Measurements from ENCODE around the gene ANKRD63. TPM values are rescaled to one million over a fixed set of nuclear protein-coding genes. Genes with fewer than 3 reads are reported as not detected.

The ANKRD63 gene
- total RNA-seq, 2 donors from 2014 or later = not detected

GRCh38 chr15:40310993-40311392 lies 28.1 kb upstream of the ANKRD63 start:
- no peak for DNase-seq
- Histone ChIP-seq H3K9ac (ENCODE audit: extremely low read depth, low read length, poor library complexity, severe bottlenecking) (no peak overlapping the region), H3K4me1 (ENCODE audit: control insufficient read depth, insufficient read depth, low read length) (peaks cover 6% of the 10 kb centered on the region), H3K27me3 (ENCODE audit: control insufficient read depth, insufficient read depth, low read length, poor library complexity, severe bottlenecking) (peaks cover 50% of the 10 kb centered on the region), H3K36me3 (ENCODE audit: control insufficient read depth, insufficient read depth, low read length) (no peaks in the 10 kb centered on the region), H3K4me3 (ENCODE audit: low read length) (no peak overlapping the region), H3K9me3 (ENCODE audit: control insufficient read depth, low read length) (no peaks in the 10 kb centered on the region), H3K27ac (ENCODE audit: low read depth, low read length) (no peak overlapping the region)
- peaks cover 15% of the 10 kb centered on the region for H3K4me1 Mint-ChIP-seq
- H3K9me3 Mint-ChIP-seq = no peaks in the 10 kb centered on the region
- no peak overlapping the region for H3K4me3 Mint-ChIP-seq
- no peaks in the 10 kb centered on the region for H3K36me3 Mint-ChIP-seq (ENCODE audit: low read depth)
- TF ChIP-seq CTCF (conservative IDR thresholded peaks at IDR 0.05) = no peak
- no peak overlapping the region for H3K27ac Mint-ChIP-seq
- H3K27me3 Mint-ChIP-seq (ENCODE audit: insufficient read depth) = peaks cover 56% of the 10 kb centered on the region
- 70 to 89% methylated on average over 1 to 3 of the region's 3 CpGs for WGBS, 2 experiments (ENCODE audit: insufficient coverage in 1 of 2, insufficient read length in 1 of 2)

- peaks cover 49% of the 10 kb centered on the region for H3K27me3 Mint-ChIP-seq (ENCODE audit: insufficient read depth)
- H3K4me1 ChIP-seq (ENCODE audit: control insufficient read depth, insufficient read depth, low read length) = peaks cover 6% of the 10 kb centered on the region
- H3K27ac ChIP-seq (ENCODE audit: low read depth, low read length) = no peak overlapping the region
- WGBS, 2 experiments (ENCODE audit: insufficient coverage in 1 of 2, insufficient read length in 1 of 2) = 21 to 36% methylated on average over 2 to 4 of the region's 4 CpGs
- no peaks in the 10 kb centered on the region for H3K36me3 ChIP-seq (ENCODE audit: control insufficient read depth, insufficient read depth, low read length)
- H3K4me3 ChIP-seq (ENCODE audit: low read length) = no peak overlapping the region
- no peak overlapping the region for H3K27ac Mint-ChIP-seq
- TF ChIP-seq CTCF (conservative IDR thresholded peaks at IDR 0.05) = peak; percentile 93
- H3K9ac ChIP-seq (ENCODE audit: extremely low read depth, low read length, poor library complexity, severe bottlenecking) = no peak overlapping the region
- H3K9me3 ChIP-seq (ENCODE audit: control insufficient read depth, low read length) = no peaks in the 10 kb centered on the region
- H3K4me3 Mint-ChIP-seq = no peak overlapping the region
- H3K27me3 ChIP-seq (ENCODE audit: control insufficient read depth, insufficient read depth, low read length, poor library complexity, severe bottlenecking) = peaks cover 43% of the 10 kb centered on the region
- DNase-seq = peak; percentile 92
- H3K4me1 Mint-ChIP-seq = peaks cover 15% of the 10 kb centered on the region
- H3K9me3 Mint-ChIP-seq = no peaks in the 10 kb centered on the region
- H3K36me3 Mint-ChIP-seq (ENCODE audit: low read depth) = no peaks in the 10 kb centered on the region
Measured at GRCh38 chr15:40310001-40310959, 27.4 kb upstream of the ANKRD63 start.

GRCh38 chr15:40309344-40309862 lies 26.5 kb upstream of the ANKRD63 start:
- no peak for TF ChIP-seq CTCF (conservative IDR thresholded peaks at IDR 0.05)
- Mint-ChIP-seq H3K9me3 (no peaks in the 10 kb centered on the region), H3K36me3 (ENCODE audit: low read depth) (no peaks in the 10 kb centered on the region), H3K4me3 (no peak overlapping the region), H3K27ac (no peak overlapping the region), H3K27me3 (ENCODE audit: insufficient read depth) (peaks cover 44% of the 10 kb centered on the region), H3K4me1 (peaks cover 15% of the 10 kb centered on the region)
- H3K9me3 ChIP-seq (ENCODE audit: control insufficient read depth, low read length) = no peaks in the 10 kb centered on the region
- peaks cover 6% of the 10 kb centered on the region for H3K4me1 ChIP-seq (ENCODE audit: control insufficient read depth, insufficient read depth, low read length)
- no peak overlapping the region for H3K27ac ChIP-seq (ENCODE audit: low read depth, low read length)
- no peaks in the 10 kb centered on the region for H3K36me3 ChIP-seq (ENCODE audit: control insufficient read depth, insufficient read depth, low read length)
- peaks cover 42% of the 10 kb centered on the region for H3K27me3 ChIP-seq (ENCODE audit: control insufficient read depth, insufficient read depth, low read length, poor library complexity, severe bottlenecking)
- no peak overlapping the region for H3K9ac ChIP-seq (ENCODE audit: extremely low read depth, low read length, poor library complexity, severe bottlenecking)
- 82 to 85% methylated on average over 6 to 8 of the region's 8 CpGs for WGBS, 2 experiments (ENCODE audit: insufficient coverage in 1 of 2, insufficient read length in 1 of 2)
- DNase-seq = no peak
- no peak overlapping the region for H3K4me3 ChIP-seq (ENCODE audit: low read length)
